ENCODE data around the gene ANKRD66. TPM values are rescaled to one million over a fixed set of nuclear protein-coding genes. Genes with fewer than 3 reads are reported as not detected.
A peak's percentile ranks its signal among the peaks of the same experiment; 100 is the strongest.

ANKRD66 gene
- total and polyA plus RNA-seq, 2 experiments from 2014 or later, result not detected

- TF ChIP-seq EZH2phosphoT487 (IDR thresholded peaks at IDR 0.05; ENCODE audit: insufficient read depth, low read depth), result no peak
- Histone ChIP-seq H3K27ac (no peak overlapping the region), H3K4me1 (ENCODE audit: insufficient read depth) (no peaks in the 10 kb centered on the region), H3K79me2 (ENCODE audit: insufficient read depth) (no peaks in the 10 kb centered on the region), H4K20me1 (ENCODE audit: insufficient read depth) (no peaks in the 10 kb centered on the region), H3K27me3 (replicated peaks; ENCODE audit: insufficient read depth) (no peaks in the 10 kb centered on the region), H3K9me3 (ENCODE audit: low read depth) (no peaks in the 10 kb centered on the region), H2AFZ (no peak overlapping the region), H3K4me3 (no peak overlapping the region), H3K36me3 (ENCODE audit: low read depth) (no peaks in the 10 kb centered on the region), H3K4me2 (ENCODE audit: unreplicated experiment) (no peak overlapping the region), H3K9ac (no peak overlapping the region), H3K9me2 (ENCODE audit: insufficient read depth) (no peaks in the 10 kb centered on the region), H3F3A (ENCODE audit: insufficient read depth) (no peaks in the 10 kb centered on the region)
- 29 to 32% methylated on average over 6 of the region's 6 CpGs for WGBS, 2 experiments (ENCODE audit: low coverage in 1 of 2, low lambda C conversion rate in 2 of 2, missing lambda C conversion rate in 2 of 2)
- DNase-seq, result peak; percentile 77
- in situ Hi-C loops (cut with MboI), result loop anchor here (25.0 kb wide), 1 partner anchor 369 kb away; no protein-coding TSS in a partner anchor
Observed at GRCh38 chr6:46781478-46782378, 35.0 kb downstream of the ANKRD66 start.

GRCh38 chr6:46784535-46784934 is 37.8 kb downstream of the ANKRD66 start:
- Histone ChIP-seq H3K4me3 (no peak overlapping the region), H3K27ac (no peak overlapping the region), H3K27me3 (replicated peaks; ENCODE audit: insufficient read depth) (no peaks in the 10 kb centered on the region), H3F3A (ENCODE audit: insufficient read depth) (no peaks in the 10 kb centered on the region), H3K4me2 (ENCODE audit: unreplicated experiment) (no peak overlapping the region), H3K4me1 (ENCODE audit: insufficient read depth) (no peaks in the 10 kb centered on the region), H2AFZ (no peak overlapping the region), H3K9me2 (ENCODE audit: insufficient read depth) (no peaks in the 10 kb centered on the region), H3K9me3 (ENCODE audit: low read depth) (no peaks in the 10 kb centered on the region), H3K79me2 (ENCODE audit: insufficient read depth) (no peaks in the 10 kb centered on the region), H3K36me3 (ENCODE audit: low read depth) (no peaks in the 10 kb centered on the region), H3K9ac (no peak overlapping the region), H4K20me1 (ENCODE audit: insufficient read depth) (no peaks in the 10 kb centered on the region)
- 37 to 41% methylated on average over 1 of the region's 1 CpG for WGBS, 2 experiments (ENCODE audit: low coverage in 1 of 2, low lambda C conversion rate in 2 of 2, missing lambda C conversion rate in 2 of 2)
- in situ Hi-C loops (cut with MboI), result loop anchor here (25.0 kb wide), 1 partner anchor 372 kb away; no protein-coding TSS in a partner anchor
- DNase-seq, result no peak
- TF ChIP-seq EZH2phosphoT487 (IDR thresholded peaks at IDR 0.05; ENCODE audit: insufficient read depth, low read depth) (no peak), EZH2 (IDR thresholded peaks at IDR 0.05; ENCODE audit: insufficient read depth, poor library complexity, severe bottlenecking) (no peak)

- H3K9me2 ChIP-seq (ENCODE audit: insufficient read depth), result no peaks in the 10 kb centered on the region
- 28 to 29% methylated on average over 5 of the region's 5 CpGs for WGBS, 2 experiments (ENCODE audit: low coverage in 1 of 2, low lambda C conversion rate in 2 of 2, missing lambda C conversion rate in 2 of 2)
- TF ChIP-seq EZH2phosphoT487 (IDR thresholded peaks at IDR 0.05; ENCODE audit: insufficient read depth, low read depth) (no peak), EZH2 (IDR thresholded peaks at IDR 0.05; ENCODE audit: insufficient read depth, poor library complexity, severe bottlenecking) (no peak)
- DNase-seq, result no peak
- no peaks in the 10 kb centered on the region for H3K79me2 ChIP-seq (ENCODE audit: insufficient read depth)
- H3K9ac ChIP-seq, result no peak overlapping the region
- no peak overlapping the region for H3K4me2 ChIP-seq (ENCODE audit: unreplicated experiment)
- H3K4me1 ChIP-seq (ENCODE audit: insufficient read depth), result no peaks in the 10 kb centered on the region
- H3K4me3 ChIP-seq, result no peak overlapping the region
- H3K27ac ChIP-seq, result no peak overlapping the region
- H3F3A ChIP-seq (ENCODE audit: insufficient read depth), result no peaks in the 10 kb centered on the region
- H3K36me3 ChIP-seq (ENCODE audit: low read depth), result no peaks in the 10 kb centered on the region
- no peaks in the 10 kb centered on the region for H3K9me3 ChIP-seq (ENCODE audit: low read depth)
- no peaks in the 10 kb centered on the region for H3K27me3 ChIP-seq (replicated peaks; ENCODE audit: insufficient read depth)
- H2AFZ ChIP-seq, result no peak overlapping the region
- H4K20me1 ChIP-seq (ENCODE audit: insufficient read depth), result no peaks in the 10 kb centered on the region
- in situ Hi-C loops (cut with MboI), result loop anchor here (25.0 kb wide), 1 partner anchor 376 kb away; no protein-coding TSS in a partner anchor
Observed at GRCh38 chr6:46787871-46788540, 41.3 kb downstream of the ANKRD66 start.

GRCh38 chr6:46788791-46789190 is 42.1 kb downstream of the ANKRD66 start:
- Histone ChIP-seq H3K4me1 (ENCODE audit: insufficient read depth) (no peaks in the 10 kb centered on the region), H3K27me3 (replicated peaks; ENCODE audit: insufficient read depth) (no peaks in the 10 kb centered on the region), H2AFZ (no peak overlapping the region), H3K4me2 (ENCODE audit: unreplicated experiment) (no peak overlapping the region), H3K79me2 (ENCODE audit: insufficient read depth) (no peaks in the 10 kb centered on the region), H3K36me3 (ENCODE audit: low read depth) (no peaks in the 10 kb centered on the region), H4K20me1 (ENCODE audit: insufficient read depth) (no peaks in the 10 kb centered on the region), H3K9me3 (ENCODE audit: low read depth) (no peaks in the 10 kb centered on the region), H3K4me3 (no peak overlapping the region), H3K27ac (no peak overlapping the region), H3K9ac (no peak overlapping the region), H3F3A (ENCODE audit: insufficient read depth) (no peaks in the 10 kb centered on the region), H3K9me2 (ENCODE audit: insufficient read depth) (no peaks in the 10 kb centered on the region)
- WGBS, 2 experiments (ENCODE audit: low coverage in 1 of 2, low lambda C conversion rate in 2 of 2, missing lambda C conversion rate in 2 of 2), result 31 to 34% methylated on average over 3 of the region's 3 CpGs
- no peak for DNase-seq
- TF ChIP-seq EZH2 (IDR thresholded peaks at IDR 0.05; ENCODE audit: insufficient read depth, poor library complexity, severe bottlenecking) (no peak), EZH2phosphoT487 (IDR thresholded peaks at IDR 0.05; ENCODE audit: insufficient read depth, low read depth) (no peak)
- in situ Hi-C loops (cut with MboI), result loop anchor here (25.0 kb wide), 1 partner anchor 376 kb away; no protein-coding TSS in a partner anchor

Measured in GM23248 (cell line).